ENCODE data around the gene USP48.

GRCh38 chr1:21783679-21784603, 992 bp upstream of the USP48 start:
- TF ChIP-seq CTCF (IDR thresholded peaks at IDR 0.05; ENCODE audit: control extremely low read depth in 1 of 3, insufficient read depth in 1 of 3, low read depth in 1 of 3, low read length in 3 of 3): no peak
- TF ChIP-seq PHF8 (conservative IDR thresholded peaks at IDR 0.05; ENCODE audit: low read depth, low read length): no peak
- TF ChIP-seq NRF1 (IDR thresholded peaks at IDR 0.05; ENCODE audit: low read depth, low read length): no peak
- TF ChIP-seq YY1 (IDR thresholded peaks at IDR 0.05; ENCODE audit: low read depth, low read length): peak; percentile 50; the same call in 1 of the 2 replicates
- no peak for TF ChIP-seq CBX8 (IDR thresholded peaks at IDR 0.05; ENCODE audit: borderline replicate concordance, low read depth, low read length)
- no peak for TF ChIP-seq HDAC2 (IDR thresholded peaks at IDR 0.05; ENCODE audit: borderline replicate concordance in 1 of 2, low read depth in 2 of 2, low read length in 2 of 2)
- no peak for TF ChIP-seq ZNF274 (IDR thresholded peaks at IDR 0.05; ENCODE audit: borderline replicate concordance, extremely low read depth, low read length)
- TF ChIP-seq POLR2A (IDR thresholded peaks at IDR 0.05; ENCODE audit: control extremely low read depth in 1 of 2, low read depth in 2 of 2, low read length in 2 of 2): no peak
- TF ChIP-seq ATF2 (IDR thresholded peaks at IDR 0.05; ENCODE audit: low read length): no peak; the same call in 1 of the 2 replicates
- no peak for TF ChIP-seq E2F6 (IDR thresholded peaks at IDR 0.05)
